ENCODE data around the gene CLEC2A.
"Not testable (repeated sequence)": the region's sequence is repeated elsewhere in the genome, so short reads cannot be mapped to it uniquely, and the experiment has no call there.

Gene CLEC2A

GRCh38 chr12:9932270-9932669, at the start of gene CLEC2A:
Gene CLEC2A, minus strand, starts transcription at chr12:9932370. Its CDS starts 41 bp downstream, at chr12:9932329.
- no peak for DNase-seq (ENCODE audit: extremely low read depth in 1 of 2, low read depth in 1 of 2)

GRCh38 chr12:9980126-9980525, 48.0 kb upstream of the CLEC2A start:
- DNase-seq (ENCODE audit: extremely low read depth in 1 of 2, low read depth in 1 of 2) = no peak

- DNase-seq (ENCODE audit: extremely low read depth in 1 of 2, low read depth in 1 of 2) = no peak
These were observed 45.7 kb upstream of the CLEC2A start for GRCh38 chr12:9977916-9978315.

- DNase-seq (ENCODE audit: extremely low read depth in 1 of 2, low read depth in 1 of 2) = not testable (repeated sequence)
These were observed 44.5 kb upstream of the CLEC2A start for GRCh38 chr12:9976626-9977025.

GRCh38 chr12:9975614-9976013, 43.4 kb upstream of the CLEC2A start:
- DNase-seq (ENCODE audit: extremely low read depth in 1 of 2, low read depth in 1 of 2) = no peak

- not testable (repeated sequence) for DNase-seq (ENCODE audit: extremely low read depth in 1 of 2, low read depth in 1 of 2)
These were observed 42.6 kb upstream of the CLEC2A start for GRCh38 chr12:9974731-9975130.

- no peak for DNase-seq (ENCODE audit: extremely low read depth in 1 of 2, low read depth in 1 of 2)
These were observed 41.8 kb upstream of the CLEC2A start for GRCh38 chr12:9973949-9974348.

- DNase-seq (ENCODE audit: extremely low read depth in 1 of 2, low read depth in 1 of 2) = no peak
These were observed 39.0 kb upstream of the CLEC2A start, which contains the start of gene CLEC12A for GRCh38 chr12:9971181-9971580. Gene CLEC12A, plus strand, starts transcription at chr12:9971409. Its CDS starts 188 bp downstream, at chr12:9971597.

GRCh38 chr12:9969673-9970072, 37.5 kb upstream of the CLEC2A start:
- no peak for DNase-seq (ENCODE audit: extremely low read depth in 1 of 2, low read depth in 1 of 2)

GRCh38 chr12:9961901-9962300, 29.7 kb upstream of the CLEC2A start:
- no peak for DNase-seq (ENCODE audit: extremely low read depth in 1 of 2, low read depth in 1 of 2)

- DNase-seq (ENCODE audit: extremely low read depth in 1 of 2, low read depth in 1 of 2) = no peak
These were observed 28.9 kb upstream of the CLEC2A start for GRCh38 chr12:9961106-9961505.

- no peak for DNase-seq (ENCODE audit: extremely low read depth in 1 of 2, low read depth in 1 of 2)
These were observed 28.4 kb upstream of the CLEC2A start for GRCh38 chr12:9960590-9960989.

- DNase-seq (ENCODE audit: extremely low read depth in 1 of 2, low read depth in 1 of 2) = no peak
These were observed 25.7 kb upstream of the CLEC2A start for GRCh38 chr12:9957834-9958233.

- DNase-seq (ENCODE audit: extremely low read depth in 1 of 2, low read depth in 1 of 2) = not testable (repeated sequence)
These were observed 21.0 kb upstream of the CLEC2A start for GRCh38 chr12:9952954-9953729.

- DNase-seq (ENCODE audit: extremely low read depth in 1 of 2, low read depth in 1 of 2) = no peak
These were observed 19.0 kb upstream of the CLEC2A start for GRCh38 chr12:9951026-9951675.

GRCh38 chr12:9948606-9949296, 16.6 kb upstream of the CLEC2A start:
- no peak for DNase-seq (ENCODE audit: extremely low read depth in 1 of 2, low read depth in 1 of 2)

- no peak for DNase-seq (ENCODE audit: extremely low read depth in 1 of 2, low read depth in 1 of 2)
These were observed 15.5 kb upstream of the CLEC2A start for GRCh38 chr12:9947674-9948073.

- DNase-seq (ENCODE audit: extremely low read depth in 1 of 2, low read depth in 1 of 2) = no peak
These were observed 12.2 kb upstream of the CLEC2A start for GRCh38 chr12:9944391-9944790.

GRCh38 chr12:9943240-9943639, 11.1 kb upstream of the CLEC2A start:
- no peak for DNase-seq (ENCODE audit: extremely low read depth in 1 of 2, low read depth in 1 of 2)

- no peak for DNase-seq (ENCODE audit: extremely low read depth in 1 of 2, low read depth in 1 of 2)
These were observed 9.7 kb upstream of the CLEC2A start for GRCh38 chr12:9941838-9942237.

GRCh38 chr12:9940375-9940774, 8.2 kb upstream of the CLEC2A start:
- no peak for DNase-seq (ENCODE audit: extremely low read depth in 1 of 2, low read depth in 1 of 2)

GRCh38 chr12:9936591-9936990, 4.4 kb upstream of the CLEC2A start:
- DNase-seq (ENCODE audit: extremely low read depth in 1 of 2, low read depth in 1 of 2) = no peak

All from stimulated activated CD8-positive, alpha-beta memory T cell treated with anti-CD3 and anti-CD28 coated beads, Interleukin-7, amount 100 ng/mL, for 48 hours (primary cell).